ENCODE measurements around the gene COL6A6. TPM values are rescaled to one million over a fixed set of nuclear protein-coding genes. Genes with fewer than 3 reads are reported as not detected.

Gene COL6A6, protein sequence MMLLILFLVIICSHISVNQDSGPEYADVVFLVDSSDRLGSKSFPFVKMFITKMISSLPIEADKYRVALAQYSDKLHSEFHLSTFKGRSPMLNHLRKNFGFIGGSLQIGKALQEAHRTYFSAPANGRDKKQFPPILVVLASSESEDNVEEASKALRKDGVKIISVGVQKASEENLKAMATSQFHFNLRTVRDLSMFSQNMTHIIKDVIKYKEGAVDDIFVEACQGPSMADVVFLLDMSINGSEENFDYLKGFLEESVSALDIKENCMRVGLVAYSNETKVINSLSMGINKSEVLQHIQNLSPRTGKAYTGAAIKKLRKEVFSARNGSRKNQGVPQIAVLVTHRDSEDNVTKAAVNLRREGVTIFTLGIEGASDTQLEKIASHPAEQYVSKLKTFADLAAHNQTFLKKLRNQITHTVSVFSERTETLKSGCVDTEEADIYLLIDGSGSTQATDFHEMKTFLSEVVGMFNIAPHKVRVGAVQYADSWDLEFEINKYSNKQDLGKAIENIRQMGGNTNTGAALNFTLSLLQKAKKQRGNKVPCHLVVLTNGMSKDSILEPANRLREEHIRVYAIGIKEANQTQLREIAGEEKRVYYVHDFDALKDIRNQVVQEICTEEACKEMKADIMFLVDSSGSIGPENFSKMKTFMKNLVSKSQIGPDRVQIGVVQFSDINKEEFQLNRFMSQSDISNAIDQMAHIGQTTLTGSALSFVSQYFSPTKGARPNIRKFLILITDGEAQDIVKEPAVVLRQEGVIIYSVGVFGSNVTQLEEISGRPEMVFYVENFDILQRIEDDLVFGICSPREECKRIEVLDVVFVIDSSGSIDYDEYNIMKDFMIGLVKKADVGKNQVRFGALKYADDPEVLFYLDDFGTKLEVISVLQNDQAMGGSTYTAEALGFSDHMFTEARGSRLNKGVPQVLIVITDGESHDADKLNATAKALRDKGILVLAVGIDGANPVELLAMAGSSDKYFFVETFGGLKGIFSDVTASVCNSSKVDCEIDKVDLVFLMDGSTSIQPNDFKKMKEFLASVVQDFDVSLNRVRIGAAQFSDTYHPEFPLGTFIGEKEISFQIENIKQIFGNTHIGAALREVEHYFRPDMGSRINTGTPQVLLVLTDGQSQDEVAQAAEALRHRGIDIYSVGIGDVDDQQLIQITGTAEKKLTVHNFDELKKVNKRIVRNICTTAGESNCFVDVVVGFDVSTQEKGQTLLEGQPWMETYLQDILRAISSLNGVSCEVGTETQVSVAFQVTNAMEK (N-terminal part only)
- total RNA-seq = 0.23 and 2.7 TPM in 2 replicates

DNA sequence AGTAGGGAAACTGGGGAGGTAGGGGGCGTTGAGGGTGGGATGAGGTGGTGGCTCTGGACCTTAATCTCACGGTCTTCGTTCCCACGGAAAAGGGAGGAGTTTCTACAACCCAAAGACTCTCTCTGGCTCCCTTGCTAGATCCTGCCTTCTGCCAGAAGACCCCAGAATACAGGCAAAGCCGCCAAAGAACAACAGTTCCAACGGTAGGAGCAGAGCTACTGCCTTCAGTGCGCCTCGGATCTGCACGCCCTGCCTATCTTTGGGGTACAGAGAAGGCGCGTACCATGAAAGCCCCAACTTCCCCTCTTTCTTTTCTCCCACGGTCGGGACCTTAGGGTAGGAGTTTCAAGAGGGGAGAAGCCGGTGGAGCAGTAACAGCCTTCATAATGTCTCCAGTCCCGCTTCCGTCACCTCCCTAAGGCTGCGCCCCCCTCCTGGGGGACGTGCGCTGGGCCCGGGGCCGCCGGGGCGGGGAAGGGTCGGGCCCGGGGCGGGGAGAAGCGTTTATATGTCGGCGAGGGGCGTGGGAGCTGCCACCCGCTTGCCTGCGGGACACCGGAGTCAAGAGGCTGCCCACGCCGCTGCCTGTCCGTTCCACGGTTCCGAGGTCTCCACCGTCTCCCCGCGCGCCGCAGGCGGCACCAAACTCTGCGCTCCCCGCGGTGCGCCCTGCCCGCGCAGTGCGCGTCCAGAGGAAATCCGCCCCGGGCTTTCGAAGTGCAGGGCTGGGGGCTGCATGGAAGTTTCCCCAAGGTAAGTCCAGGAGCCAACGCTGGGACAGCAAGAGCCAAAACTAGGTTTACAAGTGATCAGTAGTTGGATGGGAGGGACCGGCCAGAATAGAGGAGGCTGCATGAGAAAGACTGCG lies at the start of gene COL6A6:
TSS of gene COL6A6 (plus strand) at position 533 of the 868 bp plus-strand sequence. CDS start 43,188 bp downstream, outside the sequence.

Other genes starting within 250 kb of the COL6A6 start
- not detected in 2 replicates for gene COL6A5, start 171.5 kb upstream of the COL6A6 start, total RNA-seq
- 31.5 and 37.9 TPM in 2 replicates for gene PIK3R4, start 229.7 kb downstream of the COL6A6 start, total RNA-seq

All from smooth muscle cell of the pulmonary artery (primary cell).